ENCODE results near the gene TRIAP1. TPM values are rescaled to one million over a fixed set of nuclear protein-coding genes. Genes with fewer than 3 reads are reported as not detected.

TRIAP1 gene
- total RNA-seq, 1 donor from 2014 or later = 25.5 TPM

- no peak for DNase-seq (ENCODE audit: low spot score)
These were observed 13.2 kb downstream of the TRIAP1 start for GRCh38 chr12:120432772-120433525.

GRCh38 chr12:120429368-120429767, 16.8 kb downstream of the TRIAP1 start:
- no peak for DNase-seq (ENCODE audit: low spot score)

- DNase-seq (ENCODE audit: low spot score) = peak; percentile 9
These were observed 17.5 kb downstream of the TRIAP1 start for GRCh38 chr12:120428597-120429229.

- no peak for DNase-seq (ENCODE audit: low spot score)
These were observed 20.4 kb downstream of the TRIAP1 start for GRCh38 chr12:120425797-120426196.

GRCh38 chr12:120422892-120423456, 23.2 kb downstream of the TRIAP1 start:
- no peak for DNase-seq (ENCODE audit: low spot score)

GRCh38 chr12:120421701-120422100, 24.5 kb downstream of the TRIAP1 start:
- DNase-seq (ENCODE audit: low spot score) = no peak

GRCh38 chr12:120417917-120418580, 28.1 kb downstream of the TRIAP1 start:
- DNase-seq (ENCODE audit: low spot score) = no peak

- no peak for DNase-seq (ENCODE audit: low spot score)
These were observed 29.5 kb downstream of the TRIAP1 start for GRCh38 chr12:120416490-120417216.

GRCh38 chr12:120413901-120414695, 32.1 kb downstream of the TRIAP1 start:
- DNase-seq (ENCODE audit: low spot score) = peak; percentile 17

GRCh38 chr12:120412421-120412820, 33.8 kb downstream of the TRIAP1 start:
- DNase-seq (ENCODE audit: low spot score) = no peak

- no peak for DNase-seq (ENCODE audit: low spot score)
These were observed 37.4 kb downstream of the TRIAP1 start for GRCh38 chr12:120408771-120409170.

- no peak for DNase-seq (ENCODE audit: low spot score)
These were observed 39.6 kb downstream of the TRIAP1 start for GRCh38 chr12:120406553-120406952.

- DNase-seq (ENCODE audit: low spot score) = peak; percentile 8
These were observed 40.1 kb downstream of the TRIAP1 start for GRCh38 chr12:120406069-120406468.

- no peak for DNase-seq (ENCODE audit: low spot score)
These were observed 41.9 kb downstream of the TRIAP1 start for GRCh38 chr12:120404271-120404670.

GRCh38 chr12:120403869-120404268, 42.3 kb downstream of the TRIAP1 start:
- DNase-seq (ENCODE audit: low spot score) = no peak

GRCh38 chr12:120402217-120402616, 44.0 kb downstream of the TRIAP1 start:
- DNase-seq (ENCODE audit: low spot score) = peak; percentile 20

GRCh38 chr12:120399531-120399930, 46.7 kb downstream of the TRIAP1 start:
- peak; percentile 50 for DNase-seq (ENCODE audit: low spot score)

- no peak for DNase-seq (ENCODE audit: low spot score)
These were observed 48.2 kb downstream of the TRIAP1 start for GRCh38 chr12:120397824-120398540.

GRCh38 chr12:120394483-120395367, 51.5 kb downstream of the TRIAP1 start:
- DNase-seq (ENCODE audit: low spot score) = peak; percentile 51
